ENCODE results near the gene GALNT18.

Gene GALNT18

DNA sequence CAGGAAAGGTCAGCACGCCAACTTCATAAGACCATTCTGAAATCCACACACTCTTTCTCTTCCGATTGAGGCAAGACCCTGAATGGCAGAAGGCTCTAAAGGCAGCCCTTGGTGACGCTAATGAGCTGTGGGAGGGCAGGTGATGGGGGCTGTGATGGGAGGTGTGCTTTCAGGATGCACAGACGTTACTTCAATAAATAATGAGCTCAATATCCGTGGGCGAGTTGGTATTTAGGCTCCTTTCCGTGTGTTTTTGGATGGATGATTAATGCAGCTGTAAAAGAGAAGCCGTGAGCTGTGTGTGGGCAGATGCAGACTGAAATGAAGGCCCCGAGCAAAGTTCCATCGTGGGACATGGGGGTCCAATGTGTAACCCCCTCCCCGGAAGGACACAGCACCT lies 138.2 kb downstream of the GALNT18 start:
- no peaks in the 10 kb centered on the region for H3K9me3 ChIP-seq (ENCODE audit: control extremely low read depth in 1 of 5, control insufficient read depth in 4 of 5, insufficient read depth in 2 of 5, low read depth in 1 of 5, low read length in 4 of 5)
- peaks cover 0 to 12% (median 2%) of the 10 kb centered on the region in 5 experiments for H3K27me3 ChIP-seq (replicated peaks in 2 of 5; ENCODE audit: control insufficient read depth in 4 of 5, insufficient read depth in 5 of 5, low read length in 4 of 5)
- no peak overlapping the region for H3K4me3 ChIP-seq (ENCODE audit: control insufficient read depth in 1 of 7, extremely low read depth in 1 of 7, insufficient read depth in 4 of 7, low read depth in 2 of 7, low read length in 6 of 7)
- no peaks in the 10 kb centered on the region for H3K36me3 ChIP-seq (ENCODE audit: control insufficient read depth in 4 of 4, insufficient read depth in 4 of 4, low read length in 3 of 4)
- CTCF ChIA-PET: interaction anchor here (1.2 kb wide), 1 partner anchor 11 kb away, joined by 4 read pairs; no protein-coding TSS in a partner anchor
- no peak for DNase-seq
- POLR2A ChIA-PET: no interaction called here
- 96% methylated on average over 5 of the region's 11 CpGs for WGBS (ENCODE audit: insufficient coverage)
- no peak overlapping the region for H3K27ac ChIP-seq (ENCODE audit: insufficient read depth in 1 of 2, low read depth in 1 of 2, low read length in 2 of 2, poor library complexity in 1 of 2, severe bottlenecking in 2 of 2)
- H3K4me1 ChIP-seq (ENCODE audit: control extremely low read depth in 1 of 4, control insufficient read depth in 4 of 4, insufficient read depth in 4 of 4, low read length in 3 of 4): no peaks in the 10 kb centered on the region

DNA sequence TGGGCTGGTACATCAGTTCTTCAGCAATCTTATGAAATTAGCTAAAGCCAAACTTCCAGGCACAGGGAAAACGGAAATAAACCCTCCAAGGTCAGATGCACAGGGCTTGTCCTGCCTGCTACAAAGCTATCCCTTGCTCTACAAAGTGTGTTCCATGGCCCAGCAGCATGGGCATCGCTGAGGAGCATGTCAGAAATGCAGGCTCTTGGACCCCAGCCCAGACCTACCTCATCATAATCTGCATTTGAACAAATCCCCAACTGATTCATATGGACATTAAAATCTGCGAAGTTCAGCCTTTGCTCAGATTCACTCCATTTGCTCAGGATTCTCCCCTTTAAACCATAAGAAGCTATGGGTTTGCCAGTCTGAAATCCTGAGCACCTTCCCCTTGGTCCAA lies 139.1 kb downstream of the GALNT18 start:
- CTCF ChIA-PET: interaction anchor here (1.2 kb wide), 1 partner anchor 20 kb away, joined by 3 read pairs; no protein-coding TSS in a partner anchor
- Histone ChIP-seq H3K27me3 (replicated peaks in 2 of 5; ENCODE audit: control insufficient read depth in 4 of 5, insufficient read depth in 5 of 5, low read length in 4 of 5) (peaks cover 0 to 15% (median 3%) of the 10 kb centered on the region in 5 experiments), H3K27ac (ENCODE audit: insufficient read depth in 1 of 2, low read depth in 1 of 2, low read length in 2 of 2, poor library complexity in 1 of 2, severe bottlenecking in 2 of 2) (no peak overlapping the region), H3K36me3 (ENCODE audit: control insufficient read depth in 4 of 4, insufficient read depth in 4 of 4, low read length in 3 of 4) (no peaks in the 10 kb centered on the region), H3K4me3 (ENCODE audit: control insufficient read depth in 1 of 7, extremely low read depth in 1 of 7, insufficient read depth in 4 of 7, low read depth in 2 of 7, low read length in 6 of 7) (no peak overlapping the region), H3K9me3 (ENCODE audit: control extremely low read depth in 1 of 5, control insufficient read depth in 4 of 5, insufficient read depth in 2 of 5, low read depth in 1 of 5, low read length in 4 of 5) (no peaks in the 10 kb centered on the region), H3K4me1 (ENCODE audit: control extremely low read depth in 1 of 4, control insufficient read depth in 4 of 4, insufficient read depth in 4 of 4, low read length in 3 of 4) (no peaks in the 10 kb centered on the region)
- DNase-seq: no peak
- 94% methylated on average over 3 of the region's 3 CpGs for WGBS (ENCODE audit: insufficient coverage)
- POLR2A ChIA-PET: no interaction called here

DNA sequence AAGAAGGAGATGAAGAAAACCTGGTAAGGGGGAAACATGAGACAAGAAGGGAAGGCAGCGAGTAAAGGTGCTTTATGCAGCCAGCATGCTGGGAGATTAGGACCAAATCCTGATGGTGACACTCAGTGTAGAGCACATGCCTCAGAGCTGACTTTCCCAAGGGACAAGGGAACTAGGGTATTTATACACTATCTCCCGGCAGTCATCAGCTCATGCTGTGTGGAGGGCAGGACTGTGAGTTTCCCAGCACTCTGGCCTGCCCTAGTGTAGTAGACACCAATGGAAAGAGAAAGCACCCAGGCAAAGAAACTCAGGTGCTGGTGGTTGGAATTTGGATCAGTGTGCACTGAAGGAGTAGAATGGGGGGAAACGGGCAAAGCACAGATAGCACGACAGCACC lies 140.4 kb downstream of the GALNT18 start:
- H3K4me1 ChIP-seq (ENCODE audit: control extremely low read depth in 1 of 4, control insufficient read depth in 4 of 4, insufficient read depth in 4 of 4, low read length in 3 of 4): no peaks in the 10 kb centered on the region
- no peaks in the 10 kb centered on the region for H3K36me3 ChIP-seq (ENCODE audit: control insufficient read depth in 4 of 4, insufficient read depth in 4 of 4, low read length in 3 of 4)
- no peak overlapping the region for H3K27ac ChIP-seq (ENCODE audit: insufficient read depth in 1 of 2, low read depth in 1 of 2, low read length in 2 of 2, poor library complexity in 1 of 2, severe bottlenecking in 2 of 2)
- ChIA-PET CTCF (interaction anchor here (1.0 to 1.1 kb wide), 2 partner anchors 9 to 18 kb away, joined by 3 read pairs; no protein-coding TSS in a partner anchor), POLR2A (no interaction called here)
- no peaks in the 10 kb centered on the region for H3K9me3 ChIP-seq (ENCODE audit: control extremely low read depth in 1 of 5, control insufficient read depth in 4 of 5, insufficient read depth in 2 of 5, low read depth in 1 of 5, low read length in 4 of 5)
- H3K27me3 ChIP-seq (replicated peaks in 2 of 5; ENCODE audit: control insufficient read depth in 4 of 5, insufficient read depth in 5 of 5, low read length in 4 of 5): peaks cover 0 to 22% (median 4%) of the 10 kb centered on the region in 5 experiments
- DNase-seq: no peak
- WGBS (ENCODE audit: insufficient coverage): 96% methylated on average over 2 of the region's 4 CpGs
- H3K4me3 ChIP-seq (ENCODE audit: control insufficient read depth in 1 of 7, extremely low read depth in 1 of 7, insufficient read depth in 4 of 7, low read depth in 2 of 7, low read length in 6 of 7): no peak overlapping the region

DNA sequence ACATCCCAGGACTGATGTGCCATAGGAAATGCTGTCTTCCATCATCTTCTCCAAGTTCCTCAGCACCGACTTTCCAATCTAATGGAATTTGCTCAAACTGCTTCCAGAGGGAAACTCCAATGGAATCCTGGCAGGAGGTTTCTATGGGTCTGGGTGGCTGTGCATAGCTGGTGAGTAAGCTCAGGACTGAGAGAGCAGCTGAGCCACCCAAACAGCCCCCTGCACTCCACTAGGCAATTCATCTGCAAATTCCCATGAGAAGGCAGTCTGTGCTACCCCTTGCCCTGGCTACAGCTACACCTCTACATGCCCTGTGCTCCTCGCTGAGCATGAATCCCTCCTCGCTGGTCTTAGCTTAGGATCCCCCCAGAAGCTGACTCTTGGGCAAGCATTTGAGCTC lies 140.8 kb downstream of the GALNT18 start:
- H3K27ac ChIP-seq (ENCODE audit: insufficient read depth in 1 of 2, low read depth in 1 of 2, low read length in 2 of 2, poor library complexity in 1 of 2, severe bottlenecking in 2 of 2): no peak overlapping the region
- no peaks in the 10 kb centered on the region for H3K4me1 ChIP-seq (ENCODE audit: control extremely low read depth in 1 of 4, control insufficient read depth in 4 of 4, insufficient read depth in 4 of 4, low read length in 3 of 4)
- H3K9me3 ChIP-seq (ENCODE audit: control extremely low read depth in 1 of 5, control insufficient read depth in 4 of 5, insufficient read depth in 2 of 5, low read depth in 1 of 5, low read length in 4 of 5): no peaks in the 10 kb centered on the region
- peaks cover 0 to 25% (median 4%) of the 10 kb centered on the region in 5 experiments for H3K27me3 ChIP-seq (replicated peaks in 2 of 5; ENCODE audit: control insufficient read depth in 4 of 5, insufficient read depth in 5 of 5, low read length in 4 of 5)
- no peak overlapping the region for H3K4me3 ChIP-seq (ENCODE audit: control insufficient read depth in 1 of 7, extremely low read depth in 1 of 7, insufficient read depth in 4 of 7, low read depth in 2 of 7, low read length in 6 of 7)
- ChIA-PET CTCF (no interaction called here), POLR2A (no interaction called here)
- H3K36me3 ChIP-seq (ENCODE audit: control insufficient read depth in 4 of 4, insufficient read depth in 4 of 4, low read length in 3 of 4): no peaks in the 10 kb centered on the region
- DNase-seq: no peak
- WGBS (ENCODE audit: insufficient coverage): no CpG with 5 or more reads among the region's 3 CpGs

DNA sequence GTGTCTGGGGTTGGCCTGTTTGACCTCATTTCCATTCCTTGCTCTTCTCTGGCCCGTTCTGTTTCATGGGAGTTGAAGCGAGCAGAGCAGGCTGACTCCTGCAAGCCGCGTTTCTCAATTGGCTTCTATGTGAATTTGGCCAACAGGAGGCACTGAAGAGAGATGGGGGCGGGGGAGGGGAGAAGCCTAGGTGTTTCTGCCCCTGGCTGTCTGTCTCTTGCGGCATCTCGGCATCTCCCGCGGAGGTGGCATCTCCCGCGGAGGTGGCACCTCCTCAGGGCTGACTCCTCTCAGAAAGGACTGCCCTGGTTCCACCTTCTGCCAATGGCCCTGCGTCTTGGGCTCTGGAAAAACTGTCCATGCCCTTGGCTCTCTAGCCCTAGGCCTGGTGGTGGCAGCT lies 143.1 kb downstream of the GALNT18 start:
- H3K27me3 ChIP-seq (replicated peaks in 2 of 5; ENCODE audit: control insufficient read depth in 4 of 5, insufficient read depth in 5 of 5, low read length in 4 of 5): peaks cover 0 to 29% (median 4%) of the 10 kb centered on the region in 5 experiments
- no peaks in the 10 kb centered on the region for H3K4me1 ChIP-seq (ENCODE audit: control extremely low read depth in 1 of 4, control insufficient read depth in 4 of 4, insufficient read depth in 4 of 4, low read length in 3 of 4)
- H3K9me3 ChIP-seq (ENCODE audit: control extremely low read depth in 1 of 5, control insufficient read depth in 4 of 5, insufficient read depth in 2 of 5, low read depth in 1 of 5, low read length in 4 of 5): no peaks in the 10 kb centered on the region
- H3K27ac ChIP-seq (ENCODE audit: insufficient read depth in 1 of 2, low read depth in 1 of 2, low read length in 2 of 2, poor library complexity in 1 of 2, severe bottlenecking in 2 of 2): no peak overlapping the region
- no peak for DNase-seq
- no peaks in the 10 kb centered on the region for H3K36me3 ChIP-seq (ENCODE audit: control insufficient read depth in 4 of 4, insufficient read depth in 4 of 4, low read length in 3 of 4)
- no peak overlapping the region for H3K4me3 ChIP-seq (ENCODE audit: control insufficient read depth in 1 of 7, extremely low read depth in 1 of 7, insufficient read depth in 4 of 7, low read depth in 2 of 7, low read length in 6 of 7)
- ChIA-PET POLR2A (no interaction called here), CTCF (no interaction called here)
- 91% methylated on average over 10 of the region's 12 CpGs for WGBS (ENCODE audit: insufficient coverage)

DNA sequence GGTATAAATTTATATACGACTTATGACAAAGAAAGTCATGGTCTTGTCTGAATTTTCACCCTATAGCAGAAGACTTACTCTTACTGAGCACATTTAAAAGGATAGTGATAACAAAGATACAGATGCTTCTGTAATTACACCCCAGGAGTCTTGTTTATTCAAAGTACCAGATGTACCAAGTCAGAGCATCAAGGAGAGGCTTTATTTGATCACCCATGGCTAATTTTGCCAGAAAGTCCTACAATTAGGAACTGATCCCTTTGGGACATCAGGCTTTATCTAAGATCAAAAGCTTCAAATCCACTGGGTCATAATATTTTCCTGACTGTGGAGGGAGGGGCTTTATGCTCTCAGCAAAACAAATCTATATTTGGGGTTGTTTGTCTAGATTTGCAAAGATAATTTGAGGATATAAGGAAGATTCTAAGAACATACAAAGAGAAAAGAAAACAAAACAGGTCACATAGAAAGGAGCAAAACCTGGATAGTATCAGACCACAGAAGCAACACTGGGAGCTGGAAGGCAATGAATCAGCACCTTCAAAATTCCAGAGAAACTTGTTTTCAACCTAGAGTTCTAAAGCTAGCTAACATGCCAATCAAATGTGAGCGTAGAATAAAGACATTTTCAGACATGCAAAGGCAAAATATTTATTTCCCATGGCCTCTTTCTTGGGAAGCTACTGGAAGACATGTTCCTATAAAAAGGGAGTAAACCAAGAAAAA lies 143.9 kb downstream of the GALNT18 start:
- Histone ChIP-seq H3K9me3 (ENCODE audit: control extremely low read depth in 1 of 5, control insufficient read depth in 4 of 5, insufficient read depth in 2 of 5, low read depth in 1 of 5, low read length in 4 of 5) (no peaks in the 10 kb centered on the region), H3K27ac (ENCODE audit: insufficient read depth in 1 of 2, low read depth in 1 of 2, low read length in 2 of 2, poor library complexity in 1 of 2, severe bottlenecking in 2 of 2) (no peak overlapping the region), H3K27me3 (replicated peaks in 2 of 5; ENCODE audit: control insufficient read depth in 4 of 5, insufficient read depth in 5 of 5, low read length in 4 of 5) (peaks cover 0 to 29% (median 4%) of the 10 kb centered on the region in 5 experiments), H3K4me3 (ENCODE audit: control insufficient read depth in 1 of 7, extremely low read depth in 1 of 7, insufficient read depth in 4 of 7, low read depth in 2 of 7, low read length in 6 of 7) (no peak overlapping the region), H3K4me1 (ENCODE audit: control extremely low read depth in 1 of 4, control insufficient read depth in 4 of 4, insufficient read depth in 4 of 4, low read length in 3 of 4) (no peaks in the 10 kb centered on the region), H3K36me3 (ENCODE audit: control insufficient read depth in 4 of 4, insufficient read depth in 4 of 4, low read length in 3 of 4) (no peaks in the 10 kb centered on the region)
- CTCF ChIA-PET: no interaction called here
- DNase-seq: no peak
- WGBS (ENCODE audit: insufficient coverage): no CpG with 5 or more reads among the region's 2 CpGs
- POLR2A ChIA-PET: no interaction called here

DNA sequence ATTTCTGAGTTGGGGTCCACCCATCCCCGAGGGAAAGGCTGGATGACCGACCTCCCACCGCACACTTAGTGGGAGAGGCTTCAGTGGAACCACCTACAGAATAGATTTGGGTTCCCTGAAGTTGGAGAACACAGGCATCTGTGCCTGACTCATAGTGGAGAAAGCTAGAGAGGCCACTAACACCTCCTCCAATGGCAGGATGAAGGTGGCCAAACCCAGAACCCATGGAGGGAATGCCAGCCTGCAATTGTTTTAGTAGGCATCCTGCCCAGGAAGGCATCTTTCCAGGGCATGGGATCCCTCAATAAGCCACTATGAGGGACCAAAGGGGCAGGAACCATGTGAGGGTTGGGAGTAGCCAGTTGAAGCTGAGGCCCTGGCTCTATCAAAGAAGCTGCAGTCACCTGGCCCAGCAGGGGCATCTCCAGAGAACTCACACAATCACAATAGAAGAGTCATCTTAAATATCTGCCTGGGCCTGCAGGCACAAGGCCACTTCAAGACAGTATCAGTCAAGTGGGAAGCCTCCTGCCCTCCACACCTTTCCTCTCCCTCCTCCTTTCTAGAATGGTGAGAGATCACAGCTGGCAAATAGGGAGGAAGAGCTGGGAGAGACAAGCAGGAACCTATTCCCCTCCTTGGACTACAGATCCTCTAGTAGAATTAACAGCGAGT lies 144.7 kb downstream of the GALNT18 start:
- no peaks in the 10 kb centered on the region for H3K36me3 ChIP-seq (ENCODE audit: control insufficient read depth in 4 of 4, insufficient read depth in 4 of 4, low read length in 3 of 4)
- no peak overlapping the region for H3K27ac ChIP-seq (ENCODE audit: insufficient read depth in 1 of 2, low read depth in 1 of 2, low read length in 2 of 2, poor library complexity in 1 of 2, severe bottlenecking in 2 of 2)
- peaks cover 0 to 29% (median 4%) of the 10 kb centered on the region in 5 experiments for H3K27me3 ChIP-seq (replicated peaks in 2 of 5; ENCODE audit: control insufficient read depth in 4 of 5, insufficient read depth in 5 of 5, low read length in 4 of 5)
- ChIA-PET POLR2A (no interaction called here), CTCF (no interaction called here)
- DNase-seq: no peak
- no peaks in the 10 kb centered on the region for H3K9me3 ChIP-seq (ENCODE audit: control extremely low read depth in 1 of 5, control insufficient read depth in 4 of 5, insufficient read depth in 2 of 5, low read depth in 1 of 5, low read length in 4 of 5)
- H3K4me1 ChIP-seq (ENCODE audit: control extremely low read depth in 1 of 4, control insufficient read depth in 4 of 4, insufficient read depth in 4 of 4, low read length in 3 of 4): peaks cover 0 to 3% (median under 1%) of the 10 kb centered on the region in 4 experiments
- no CpG with 5 or more reads among the region's 4 CpGs for WGBS (ENCODE audit: insufficient coverage)
- H3K4me3 ChIP-seq (ENCODE audit: control insufficient read depth in 1 of 7, extremely low read depth in 1 of 7, insufficient read depth in 4 of 7, low read depth in 2 of 7, low read length in 6 of 7): no peak overlapping the region

Data from common myeloid progenitor, CD34-positive (primary cell).